NCI-H1694 treated with DMSO at 0.1 percent for 48 hours (cell line): ENCODE data around the gene YIPF7.

Experiments used
- DNase-seq: peaks from one replicate; lab custom pipeline; 2025; lab: John Stamatoyannopoulos, UW

YIPF7 gene

DNA sequence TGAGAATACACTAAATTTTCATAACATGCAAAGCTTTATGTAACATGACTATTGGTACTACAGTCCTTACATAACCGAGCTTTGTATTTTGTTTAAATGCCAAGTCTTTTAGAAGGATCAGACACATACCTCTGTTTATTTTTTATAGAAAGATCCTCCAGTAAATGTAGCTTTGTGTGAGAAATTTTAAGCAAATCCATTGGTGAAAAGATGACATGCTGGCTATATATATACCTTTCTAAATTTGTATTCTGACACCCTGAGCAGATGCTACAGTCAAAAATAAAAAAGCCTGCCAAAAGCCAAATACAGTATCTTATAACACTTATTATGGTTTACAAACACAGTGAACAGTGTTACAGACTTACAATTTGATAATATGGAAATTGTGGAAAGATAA is at the start of gene YIPF7:
Gene YIPF7 (minus strand): TSS at position 201 of the 400 bp plus-strand sequence. CDS start 1,525 bp downstream, outside the sequence.
- DNase-seq = peak; percentile 16

DNA sequence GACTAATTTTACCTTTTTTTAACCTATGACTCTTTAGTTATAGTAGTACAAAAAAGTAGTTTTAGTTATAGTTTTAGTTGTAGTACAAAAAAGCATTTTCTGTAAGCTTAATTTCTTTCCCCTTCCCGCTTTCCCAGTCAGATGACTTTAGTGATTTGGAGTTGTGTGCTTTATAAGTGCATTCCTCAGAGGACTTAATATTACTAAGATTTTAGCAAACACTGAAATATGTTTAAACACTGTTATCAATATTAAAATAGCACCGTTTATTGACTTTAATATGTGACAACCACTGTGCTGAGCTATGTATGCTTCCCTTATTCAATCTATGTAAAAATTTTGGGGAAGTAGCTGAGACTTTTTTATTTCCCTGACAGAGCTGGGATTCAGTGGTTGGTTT is 49.6 kb upstream of the YIPF7 start:
- DNase-seq = no peak

DNA sequence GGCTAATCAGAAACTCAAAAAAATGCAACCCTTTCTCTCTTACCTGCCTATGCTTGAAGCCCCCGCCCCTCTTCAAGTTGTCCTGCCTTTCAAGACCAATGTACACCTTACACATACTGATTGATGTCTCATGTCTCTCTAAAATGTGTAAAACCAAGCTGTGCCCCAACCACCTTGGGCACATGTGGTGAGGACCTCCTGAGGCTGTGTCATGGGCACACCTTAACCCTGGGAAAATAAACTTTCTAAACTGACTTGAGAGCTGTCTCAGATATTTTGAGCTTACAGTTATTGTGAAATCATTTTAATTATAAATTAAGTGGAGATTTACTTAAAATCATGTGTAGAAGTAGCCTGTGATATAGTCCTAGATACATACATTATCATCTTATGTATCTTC is 49.0 kb upstream of the YIPF7 start:
- DNase-seq = no peak

DNA sequence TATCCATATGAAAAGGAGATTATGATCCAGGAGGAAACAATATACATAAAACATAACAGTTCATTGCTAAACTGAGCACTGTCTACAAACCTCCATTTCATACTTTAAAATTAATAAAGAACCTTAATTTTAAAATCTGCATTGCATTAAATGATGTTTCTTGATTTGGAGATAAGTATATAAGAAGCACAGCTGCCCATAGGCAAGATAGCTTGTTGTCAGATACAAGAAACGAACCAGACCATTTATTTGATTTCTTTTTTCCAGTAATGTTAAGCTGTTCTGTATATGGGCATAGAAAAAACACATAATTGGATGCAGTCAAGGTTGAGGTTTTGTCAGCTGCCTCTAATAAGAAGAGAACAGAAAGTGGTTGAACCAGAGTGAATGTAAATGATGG is 33.2 kb upstream of the YIPF7 start:
- DNase-seq = no peak

DNA sequence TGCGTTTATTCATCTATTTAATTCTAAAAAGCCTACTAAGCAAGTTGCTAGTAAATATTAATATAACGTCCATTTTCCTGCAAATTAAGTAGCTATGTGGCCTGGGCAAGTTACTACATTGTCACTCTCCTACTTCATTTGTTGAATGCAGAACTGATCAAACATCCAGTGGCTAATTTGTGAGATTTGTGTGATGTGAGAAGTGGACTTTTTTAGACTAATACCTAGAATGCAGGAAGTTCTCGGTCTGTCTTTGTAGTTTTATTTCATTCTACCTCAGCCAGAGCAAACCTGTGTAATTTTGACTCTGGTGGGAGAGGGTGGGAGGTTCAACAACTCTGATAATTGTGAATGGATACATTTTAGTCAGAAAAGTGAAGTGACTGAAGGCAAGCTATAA is 27.6 kb upstream of the YIPF7 start:
- DNase-seq = no peak

DNA sequence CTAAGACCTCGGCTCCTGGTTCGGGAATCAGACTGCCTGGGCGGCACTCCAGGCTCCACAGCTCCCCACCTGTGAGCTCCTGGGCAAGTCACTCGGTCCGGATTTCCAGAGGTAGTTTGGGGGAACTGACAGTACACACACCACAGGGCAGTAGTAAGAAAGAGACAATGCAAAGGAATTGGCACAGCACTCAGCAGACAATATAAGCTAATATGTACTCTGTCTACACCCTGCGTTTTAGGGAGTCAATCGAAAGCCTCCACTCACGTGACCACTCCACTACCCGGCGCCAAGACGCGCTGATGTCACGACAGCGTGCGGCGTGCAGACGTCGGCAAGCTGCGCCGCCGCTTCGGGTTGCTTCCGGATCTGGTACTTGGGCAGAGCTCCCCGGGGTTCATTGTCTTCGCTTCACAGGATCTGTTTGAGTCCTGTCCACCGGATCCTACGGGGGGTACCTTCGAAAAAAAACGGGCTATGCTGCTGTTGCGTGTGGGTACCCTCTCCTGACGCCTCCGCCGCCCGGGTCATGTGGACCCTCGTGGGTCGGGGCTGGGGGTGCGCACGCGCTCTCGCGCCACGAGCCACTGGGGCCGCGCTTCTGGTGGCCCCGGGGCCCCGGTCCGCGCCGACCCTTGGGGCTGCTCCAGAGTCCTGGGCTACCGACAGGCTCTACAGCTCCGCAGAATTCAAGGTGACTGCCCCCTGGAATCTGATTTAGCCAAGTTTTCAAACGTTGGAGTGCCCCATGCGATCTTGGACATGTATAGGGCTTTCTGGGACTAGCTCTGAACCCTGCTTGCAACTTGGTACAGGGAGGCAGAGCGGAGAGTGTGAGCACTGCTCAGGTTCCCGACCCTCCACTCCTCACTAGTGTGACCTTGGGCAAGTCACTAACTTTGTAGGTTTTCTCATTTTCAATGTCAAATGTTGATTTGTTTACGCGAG is 26.9 kb upstream of the YIPF7 start, which contains the start of gene GUF1:
Gene GUF1 (plus strand): TSS at position 327 of the 948 bp plus-strand sequence. CDS start 203 bp downstream, at position 530.
- DNase-seq = peak; percentile 69

DNA sequence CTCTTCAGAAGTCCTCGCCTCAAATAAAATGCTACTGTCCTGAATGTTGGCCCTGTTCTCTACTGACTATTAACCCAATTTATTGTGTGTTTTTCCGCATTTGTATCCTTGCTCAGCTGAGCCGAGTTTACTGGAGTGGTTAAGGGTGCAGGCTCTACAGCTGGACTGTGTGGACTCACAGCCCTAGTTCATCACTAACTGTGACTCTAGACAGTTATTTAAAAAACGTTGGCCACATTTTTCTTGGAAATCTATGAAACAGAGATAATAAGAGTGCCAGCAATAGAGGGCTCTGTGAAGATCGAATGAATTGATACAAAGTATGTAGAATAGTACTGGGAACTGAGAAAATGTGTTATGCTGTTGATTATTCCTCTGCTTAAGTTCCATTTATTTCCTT is 23.9 kb upstream of the YIPF7 start:
- no peak for DNase-seq

DNA sequence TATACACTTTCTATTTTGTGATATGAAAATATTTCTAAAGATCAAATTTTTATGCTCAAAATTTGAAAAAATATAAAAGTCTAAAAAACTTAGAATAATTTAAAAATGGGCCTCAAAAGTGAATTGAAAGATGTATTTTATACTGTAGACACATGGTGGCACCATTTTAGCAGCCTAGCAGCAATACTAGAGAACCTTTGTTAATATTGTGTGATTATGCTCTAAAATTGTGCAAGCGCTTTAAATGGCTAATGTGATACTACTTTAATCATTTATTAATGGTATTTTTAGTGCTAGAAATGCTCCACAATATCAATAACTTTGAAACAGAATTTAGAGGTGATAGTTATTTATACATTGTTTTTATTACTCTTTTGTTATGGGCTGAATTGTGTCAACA is 23.0 kb upstream of the YIPF7 start:
- no peak for DNase-seq

DNA sequence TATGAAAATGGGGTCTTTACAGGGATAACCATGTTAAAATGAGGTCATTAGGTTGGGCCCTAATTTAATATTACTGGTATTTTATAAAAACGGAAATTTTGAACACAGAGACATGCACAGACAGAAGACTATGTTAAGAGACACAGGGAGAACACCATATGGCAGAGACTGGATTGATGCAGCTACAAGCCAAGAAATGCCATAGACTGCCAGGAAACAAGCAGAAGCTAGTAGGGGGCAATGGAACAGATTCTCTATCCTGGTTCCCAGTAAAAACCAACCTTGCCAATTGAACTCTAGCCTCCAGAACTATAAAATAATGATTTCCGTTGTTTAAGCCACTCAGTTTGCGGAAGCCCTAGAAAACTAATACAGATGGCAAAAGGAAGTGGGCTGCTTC is 20.2 kb upstream of the YIPF7 start:
- peak; percentile 18 for DNase-seq

DNA sequence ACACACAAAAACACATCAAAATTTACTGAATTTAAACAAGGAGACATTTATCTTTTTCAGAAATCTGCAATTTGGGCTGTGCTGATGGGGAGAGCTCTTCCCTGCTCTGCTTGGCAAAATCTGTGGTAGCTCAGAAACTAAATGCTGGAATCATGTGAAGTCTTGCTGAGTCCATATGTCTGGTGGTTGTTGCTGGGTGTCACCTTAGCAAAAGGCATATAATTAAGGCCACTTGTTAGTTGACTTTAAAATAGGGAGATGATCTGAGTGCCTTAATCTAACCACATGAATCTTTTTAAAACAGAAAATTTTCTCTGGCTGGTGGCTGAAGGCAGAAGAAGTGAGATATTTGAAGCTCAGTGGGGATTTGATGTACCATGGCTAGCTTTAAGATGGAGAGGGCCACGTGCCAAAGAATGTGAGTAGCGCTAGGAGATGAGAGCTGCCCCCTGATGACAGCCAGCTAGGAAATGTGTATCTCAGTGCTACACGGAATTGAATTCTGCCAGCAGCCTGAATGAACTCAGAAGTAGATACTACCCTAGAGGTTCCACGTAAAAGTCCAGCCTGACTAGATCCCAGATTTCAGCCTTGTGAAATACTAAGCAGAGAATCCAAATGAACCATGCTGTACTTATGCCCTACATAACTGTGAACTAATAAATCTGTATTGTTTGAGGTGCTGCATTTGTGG is 19.2 kb upstream of the YIPF7 start:
- DNase-seq = no peak

DNA sequence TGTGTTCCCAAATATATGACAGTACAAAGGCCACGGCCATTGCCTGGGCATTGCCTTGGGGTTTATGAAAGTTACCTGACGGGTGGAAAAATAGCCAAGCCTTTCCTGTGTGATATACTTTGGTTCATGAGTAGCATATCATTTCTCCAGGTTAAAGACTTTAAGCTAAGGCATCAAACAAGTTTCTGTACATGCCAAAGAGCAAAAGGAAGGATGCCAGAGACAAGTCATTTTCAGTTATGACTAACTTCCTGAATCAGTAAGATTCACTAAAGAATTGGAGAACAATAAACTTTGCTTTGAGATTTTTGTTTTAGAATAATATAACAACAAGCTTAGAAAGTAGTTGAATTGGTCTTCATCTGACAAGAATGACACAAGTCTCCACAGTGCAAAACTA is 17.1 kb upstream of the YIPF7 start:
- no peak for DNase-seq

DNA sequence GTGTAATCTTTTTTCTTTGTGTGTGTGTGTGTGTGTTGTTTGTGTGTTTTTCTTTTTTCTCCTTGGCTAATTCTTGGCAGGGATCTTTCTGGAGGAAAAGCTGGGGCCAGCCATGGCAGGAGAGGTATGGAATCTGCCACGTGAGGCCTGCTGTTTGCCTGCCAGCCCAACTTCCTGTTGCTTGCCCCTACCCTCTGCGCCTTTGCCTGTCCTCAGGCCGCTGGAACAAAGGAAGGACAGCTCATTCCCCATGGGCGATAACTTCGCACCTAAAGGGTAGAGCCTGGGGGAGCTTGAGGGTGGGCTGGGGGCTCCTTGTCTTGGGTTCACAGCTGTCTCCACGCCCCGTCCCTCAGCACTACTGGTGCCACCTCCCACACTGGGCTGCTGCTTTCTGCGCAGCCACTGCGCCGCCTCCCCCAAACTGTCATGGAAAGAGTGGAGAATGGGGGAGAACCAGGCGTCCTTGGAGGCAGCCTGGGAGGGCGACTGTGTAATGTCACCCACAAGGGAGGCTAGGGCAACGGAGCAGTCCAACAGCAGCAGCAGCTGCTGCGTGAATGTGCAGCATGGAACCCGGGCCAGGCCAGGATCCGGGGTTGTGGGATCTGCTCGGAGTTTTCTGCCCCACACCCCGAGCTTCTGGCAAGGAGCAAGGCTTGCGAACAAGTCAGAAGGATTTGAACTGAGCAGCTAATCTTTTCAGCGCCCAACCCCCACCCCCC is 12.3 kb upstream of the YIPF7 start:
- DNase-seq = no peak

DNA sequence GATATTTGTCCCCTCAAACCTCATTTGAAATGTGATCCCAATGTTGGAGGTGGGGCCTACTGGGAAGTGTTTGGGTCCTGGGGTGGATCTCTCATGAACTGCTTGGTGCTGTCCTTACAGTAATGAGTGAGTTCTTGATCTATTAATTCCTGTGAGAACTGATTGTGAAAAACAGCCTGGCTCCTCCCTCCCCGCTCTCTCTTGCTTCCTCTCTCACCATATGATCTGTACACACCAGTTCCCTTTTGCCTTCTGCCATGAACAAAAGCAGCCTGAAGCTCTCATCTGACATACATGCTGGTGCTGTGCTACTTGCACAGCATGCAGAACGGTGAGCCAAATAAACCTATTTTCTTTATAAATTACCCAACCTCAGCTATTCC is 11.2 kb upstream of the YIPF7 start:
- no peak for DNase-seq

DNA sequence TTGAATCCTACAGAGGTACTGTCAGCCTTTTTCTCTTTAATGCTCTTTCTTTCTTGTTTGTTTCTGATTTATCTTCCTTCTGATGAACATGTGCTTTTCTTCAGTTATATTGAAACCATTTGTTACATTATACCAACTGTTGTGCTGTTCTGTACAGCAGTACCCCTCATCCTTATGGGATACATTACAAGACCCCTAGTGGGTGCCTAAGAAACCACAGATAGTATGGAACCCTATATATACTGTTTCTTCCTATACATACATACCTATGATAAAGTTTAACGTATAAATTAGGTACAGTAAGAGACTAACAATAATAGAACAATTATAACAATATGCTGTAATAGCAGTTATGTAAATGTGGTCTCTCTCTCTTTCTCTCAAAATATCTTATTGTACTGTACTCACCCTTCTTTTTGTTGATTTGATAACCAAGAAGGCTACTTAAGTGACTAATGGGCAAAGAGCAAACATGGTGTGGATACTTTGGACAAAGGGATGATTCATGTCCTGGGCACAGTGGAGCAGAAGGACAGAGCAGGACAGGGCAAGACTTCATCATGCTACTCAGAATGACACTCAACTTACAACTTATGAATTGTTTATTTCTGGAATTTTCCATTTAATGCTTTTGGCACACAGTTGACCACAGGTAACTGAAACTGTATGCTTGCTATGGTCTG is 10.7 kb upstream of the YIPF7 start:
- DNase-seq = no peak

DNA sequence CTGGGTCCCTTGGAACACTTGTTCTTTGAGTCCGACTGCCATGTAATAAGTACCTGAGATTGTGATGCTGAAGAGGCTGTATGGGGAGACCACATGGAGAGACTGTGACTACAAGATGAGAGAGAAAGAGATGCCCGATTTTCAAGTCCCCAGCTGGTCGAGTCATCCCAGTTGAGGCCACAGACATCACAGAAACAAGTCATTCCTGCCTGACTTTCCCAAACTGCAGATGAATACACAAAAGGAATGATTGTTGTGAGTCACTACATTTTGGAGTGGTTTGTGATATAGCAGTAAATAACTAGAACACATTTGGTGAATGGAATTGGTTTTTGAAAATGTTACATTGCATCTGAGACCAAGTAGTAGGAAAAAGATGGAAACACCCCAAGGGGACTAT is 9.0 kb upstream of the YIPF7 start:
- no peak for DNase-seq

DNA sequence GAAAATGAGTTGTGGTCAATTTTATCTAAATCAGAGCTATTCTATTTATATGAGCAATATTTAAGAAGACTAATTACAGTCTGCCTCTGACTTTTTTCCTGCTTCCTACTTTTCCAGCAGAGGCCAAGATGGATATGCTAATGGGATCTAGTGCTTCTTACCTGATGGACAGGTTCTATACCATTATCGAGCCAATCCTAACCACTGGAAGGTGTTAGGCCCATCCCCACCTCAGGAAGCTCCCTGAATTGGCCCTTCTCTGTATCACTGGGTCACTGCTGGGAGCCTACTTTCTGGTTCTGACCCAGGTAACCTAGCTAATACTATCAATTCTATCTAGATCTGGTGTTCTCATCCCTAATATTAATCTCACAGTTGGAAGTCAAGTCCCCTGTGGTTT is 577 bp upstream of the YIPF7 start:
- no peak for DNase-seq

DNA sequence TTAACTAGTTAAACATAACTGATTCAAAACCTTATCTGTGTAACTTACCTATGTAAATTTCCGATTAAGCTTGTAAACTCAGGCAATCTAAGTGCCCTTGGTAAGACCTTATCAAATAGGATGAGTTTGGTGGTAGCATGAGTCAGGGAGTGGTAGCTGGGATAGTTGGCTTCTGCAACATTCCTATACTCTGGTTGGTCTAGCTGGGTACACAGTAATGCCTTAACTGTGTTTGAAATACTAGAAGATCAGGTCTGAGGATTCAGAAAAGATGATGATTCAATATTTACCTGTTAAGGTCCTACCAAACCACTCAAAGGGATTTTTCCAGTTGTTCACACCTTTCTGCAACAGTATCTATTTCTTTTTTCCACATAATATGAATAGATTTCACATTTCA is 5.3 kb downstream of the YIPF7 start:
- no peak for DNase-seq

DNA sequence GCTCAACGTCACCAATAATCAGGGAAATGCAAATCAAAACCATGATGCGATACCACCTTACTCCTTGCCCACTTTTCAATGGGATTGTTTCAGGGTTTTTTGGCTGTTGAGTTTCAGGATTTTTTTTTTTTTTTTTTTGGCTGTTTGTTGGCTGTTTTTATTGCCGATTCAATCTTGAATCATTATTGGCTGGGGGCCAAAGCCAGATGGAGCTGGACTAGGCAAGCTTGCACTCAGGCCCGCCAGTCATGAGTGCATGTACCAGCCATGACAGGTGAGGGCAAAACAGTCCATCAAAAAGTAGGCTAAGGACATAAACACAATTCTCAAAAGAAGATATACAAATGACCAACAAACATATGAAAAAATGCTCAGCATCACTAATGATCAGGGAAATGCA is 13.3 kb downstream of the YIPF7 start:
- DNase-seq = no peak

DNA sequence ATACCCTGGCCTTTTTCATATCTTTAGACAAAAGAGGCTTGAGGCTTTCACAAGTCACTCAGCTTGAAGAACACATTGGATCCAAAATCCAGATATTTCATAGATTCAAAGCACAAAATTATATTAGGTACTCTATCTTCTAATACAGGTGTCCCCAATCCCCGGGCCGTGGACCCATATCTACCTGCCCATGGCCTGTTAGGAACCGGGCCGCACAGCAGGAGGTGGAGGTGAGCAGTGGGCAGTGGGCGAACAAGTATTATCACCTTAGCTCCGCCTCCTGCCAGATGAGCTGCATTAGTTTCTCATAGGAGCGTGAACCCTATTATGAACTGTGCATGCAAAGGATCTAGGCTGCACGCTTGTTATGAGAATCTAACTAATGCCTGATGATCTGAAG is 18.7 kb downstream of the YIPF7 start:
- DNase-seq = no peak

DNA sequence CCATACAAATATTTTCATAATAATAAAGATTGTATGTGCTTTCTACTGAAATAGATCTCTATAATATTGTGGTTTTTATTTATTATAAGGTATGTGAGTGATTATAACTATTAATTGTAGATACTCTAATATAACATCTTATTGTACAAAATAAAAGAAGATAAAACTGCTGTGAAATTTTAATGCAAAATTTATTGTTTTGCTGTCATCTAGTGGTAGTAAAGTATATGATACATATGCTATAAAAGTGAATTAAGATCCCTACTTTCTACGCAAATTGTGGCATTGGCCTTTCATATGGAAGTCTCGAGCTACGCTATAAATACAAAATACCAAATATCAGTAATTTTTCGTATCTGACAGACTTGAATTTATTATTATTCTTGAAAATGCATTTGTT is 19.3 kb downstream of the YIPF7 start:
- no peak for DNase-seq

DNA sequence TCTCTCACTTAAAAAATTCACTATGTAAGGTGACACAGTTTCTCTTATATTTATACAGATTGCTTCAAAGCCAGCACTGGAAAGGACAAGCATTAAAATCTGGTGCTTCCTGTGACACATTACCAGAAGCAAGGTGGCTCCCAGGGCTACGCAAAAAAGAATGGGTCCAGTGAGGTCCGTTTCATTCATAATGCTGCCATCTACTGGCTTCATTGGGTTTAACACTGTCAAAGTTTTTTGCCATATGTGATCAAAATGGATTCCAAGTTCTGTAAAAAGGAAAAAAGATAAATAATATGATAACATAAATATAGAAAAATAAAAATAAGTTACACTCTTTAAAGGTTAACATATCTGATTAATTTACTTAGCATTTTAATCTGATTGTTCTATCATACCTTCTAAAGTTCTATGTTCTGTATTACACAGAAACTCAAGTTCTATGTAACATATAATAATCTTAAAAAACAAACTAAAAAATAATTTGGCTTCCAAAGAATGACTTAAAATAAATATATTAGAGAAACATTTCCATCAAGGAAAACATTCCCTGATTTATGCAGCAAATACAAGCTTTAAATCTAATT is 22.1 kb downstream of the YIPF7 start:
- DNase-seq = peak; percentile 32

DNA sequence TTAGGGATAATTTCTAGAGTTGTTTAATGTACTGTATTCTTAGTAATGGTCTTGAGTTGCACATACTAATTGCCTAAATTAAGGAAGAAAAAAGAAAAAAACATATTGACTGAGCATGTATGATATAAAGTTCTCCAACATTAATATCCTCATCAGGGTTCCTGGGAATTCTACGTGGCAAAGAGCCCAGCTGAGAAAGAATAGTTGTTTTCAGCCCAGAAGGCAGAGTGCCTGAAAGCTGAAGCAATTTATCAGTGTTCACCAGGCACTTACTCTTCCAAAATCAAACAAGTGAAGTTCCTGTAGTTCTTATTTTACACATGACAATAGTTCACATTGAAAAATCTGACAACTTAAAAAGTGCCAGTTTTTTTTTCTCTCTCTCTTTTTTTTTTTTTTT is 27.7 kb downstream of the YIPF7 start:
- DNase-seq = no peak
